ENCODE results near the gene PPARG.

PPARG gene

DNA sequence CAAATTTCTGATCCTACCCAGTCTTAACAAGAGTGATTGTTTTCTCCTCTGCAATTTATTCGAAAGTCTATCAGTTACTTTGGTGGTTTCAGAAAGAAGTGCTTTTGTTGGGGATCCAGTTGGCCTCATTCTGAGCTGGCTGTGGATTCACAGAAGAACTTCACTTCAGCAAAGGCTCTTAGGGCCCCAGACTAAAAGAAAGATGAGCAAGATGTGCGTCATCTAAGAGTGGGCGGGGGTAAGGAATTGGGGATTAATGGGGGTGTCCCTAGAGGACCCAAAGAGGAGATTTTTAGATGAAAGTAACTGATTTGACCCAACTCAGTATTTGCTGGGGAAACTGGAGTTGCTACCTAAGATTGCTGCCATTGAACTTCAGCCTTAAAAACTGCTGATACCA lies 131.5 kb downstream of the PPARG start:
- no peak overlapping the region for H3K4me3 ChIP-seq (ENCODE audit: insufficient read length, low read depth)
- H3K27me3 ChIP-seq (ENCODE audit: insufficient read depth, insufficient read length), result no peaks in the 10 kb centered on the region
- no peaks in the 10 kb centered on the region for H3K9me3 ChIP-seq (ENCODE audit: insufficient read depth, low read length)
- TF ChIP-seq SUZ12 (IDR thresholded peaks at IDR 0.05; ENCODE audit: extremely low read depth, insufficient read depth, insufficient read length) (no peak), ZNF274 (IDR thresholded peaks at IDR 0.05; ENCODE audit: low read depth, low read length) (no peak), YY1 (IDR thresholded peaks at IDR 0.05; ENCODE audit: insufficient read depth, insufficient read length) (no peak)
- H3K4me1 ChIP-seq (ENCODE audit: insufficient read depth, insufficient read length), result no peaks in the 10 kb centered on the region
- H3K36me3 ChIP-seq (ENCODE audit: insufficient read depth, insufficient read length, low read length), result no peaks in the 10 kb centered on the region
- DNase-seq (ENCODE audit: low read depth, low spot score), result no peak
- no peak overlapping the region for H3K9ac ChIP-seq (ENCODE audit: insufficient read length, low read depth)

DNA sequence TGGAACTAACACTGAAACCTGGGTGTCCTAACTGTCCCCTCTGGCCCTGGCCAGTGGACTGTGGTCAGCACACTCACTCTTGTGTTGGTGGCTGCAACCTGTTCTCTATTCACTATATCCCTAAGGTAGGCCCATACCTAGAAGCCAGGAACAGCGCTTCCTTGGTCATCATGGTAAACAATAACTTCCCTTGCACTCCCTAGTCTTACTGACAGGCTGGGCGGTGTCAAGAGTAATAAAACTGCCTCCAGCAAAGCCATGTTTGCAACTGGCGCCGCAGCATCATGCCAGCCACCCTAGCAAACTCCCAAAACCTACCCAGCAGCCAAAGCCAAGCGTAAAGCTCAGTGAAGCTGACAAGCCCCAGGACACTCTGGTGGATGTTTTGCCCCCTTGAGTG lies 132.3 kb downstream of the PPARG start:
- no peak for TF ChIP-seq SUZ12 (IDR thresholded peaks at IDR 0.05; ENCODE audit: extremely low read depth, insufficient read depth, insufficient read length)
- no peak for TF ChIP-seq YY1 (IDR thresholded peaks at IDR 0.05; ENCODE audit: insufficient read depth, insufficient read length)
- no peak for TF ChIP-seq ZNF274 (IDR thresholded peaks at IDR 0.05; ENCODE audit: low read depth, low read length)
- DNase-seq (ENCODE audit: low read depth, low spot score), result no peak
- Histone ChIP-seq H3K9ac (ENCODE audit: insufficient read length, low read depth) (no peak overlapping the region), H3K9me3 (ENCODE audit: insufficient read depth, low read length) (no peaks in the 10 kb centered on the region), H3K27me3 (ENCODE audit: insufficient read depth, insufficient read length) (no peaks in the 10 kb centered on the region), H3K4me1 (ENCODE audit: insufficient read depth, insufficient read length) (no peaks in the 10 kb centered on the region), H3K36me3 (ENCODE audit: insufficient read depth, insufficient read length, low read length) (no peaks in the 10 kb centered on the region), H3K4me3 (ENCODE audit: insufficient read length, low read depth) (no peak overlapping the region)

DNA sequence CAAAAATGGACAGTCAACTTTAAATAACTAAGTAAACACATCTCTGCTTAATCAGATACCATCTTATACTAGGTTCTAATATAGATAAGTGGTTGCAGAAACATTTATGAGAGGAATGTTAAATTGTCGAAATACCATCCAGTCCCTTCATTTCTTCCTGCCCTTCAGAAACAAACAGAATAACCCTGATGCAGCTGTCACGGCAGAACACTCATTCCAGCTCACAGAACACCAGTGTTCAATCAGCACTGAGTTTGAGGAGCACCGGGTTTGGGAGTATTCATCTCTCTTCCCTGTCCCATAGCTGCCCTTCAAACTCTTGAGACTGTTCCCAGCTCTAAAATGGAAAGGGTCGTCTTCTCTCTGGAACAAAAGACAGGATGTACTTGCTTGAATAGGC lies 134.3 kb downstream of the PPARG start:
- no peak for TF ChIP-seq YY1 (IDR thresholded peaks at IDR 0.05; ENCODE audit: insufficient read depth, insufficient read length)
- TF ChIP-seq SUZ12 (IDR thresholded peaks at IDR 0.05; ENCODE audit: extremely low read depth, insufficient read depth, insufficient read length), result no peak
- TF ChIP-seq ZNF274 (IDR thresholded peaks at IDR 0.05; ENCODE audit: low read depth, low read length), result no peak

DNA sequence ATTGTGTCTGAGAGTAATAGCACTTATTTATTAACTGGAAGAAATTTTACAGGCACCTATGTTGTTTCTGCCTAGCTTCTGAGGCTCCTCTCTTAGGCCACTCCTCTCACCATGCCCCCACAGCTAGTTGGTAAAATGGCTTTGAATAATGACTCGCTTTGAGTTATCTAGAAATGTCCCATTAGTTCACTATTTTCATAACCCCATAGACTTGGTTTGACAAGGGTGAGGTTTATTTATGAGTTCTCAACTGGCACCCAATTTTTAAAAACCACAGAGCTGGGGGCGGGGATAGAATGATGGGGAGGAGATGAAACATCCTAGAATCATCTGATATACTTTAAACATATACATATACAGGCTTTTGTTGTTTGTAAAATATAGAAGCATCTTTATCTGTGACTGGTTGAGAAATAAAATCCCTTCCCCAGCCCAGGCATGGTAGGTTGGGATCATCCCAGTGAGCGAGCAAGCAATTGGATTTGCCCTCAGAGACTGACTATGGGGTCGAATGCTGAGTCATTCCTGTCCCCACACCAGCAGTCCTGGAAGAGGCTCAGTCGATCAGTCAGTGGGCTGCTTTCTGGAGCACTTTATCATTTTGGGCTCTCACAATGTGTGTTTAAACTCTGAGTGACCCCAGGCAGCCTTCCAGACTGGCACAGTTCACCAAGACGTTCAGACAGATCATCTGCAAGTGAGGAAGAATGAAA lies 135.2 kb downstream of the PPARG start:
- H3K9me3 ChIP-seq (ENCODE audit: insufficient read depth, low read length), result no peaks in the 10 kb centered on the region
- H3K9ac ChIP-seq (ENCODE audit: insufficient read length, low read depth), result no peak overlapping the region
- H3K4me1 ChIP-seq (ENCODE audit: insufficient read depth, insufficient read length), result peaks cover 9% of the 10 kb centered on the region
- H3K27me3 ChIP-seq (ENCODE audit: insufficient read depth, insufficient read length), result no peaks in the 10 kb centered on the region
- TF ChIP-seq ZNF274 (IDR thresholded peaks at IDR 0.05; ENCODE audit: low read depth, low read length), result no peak
- TF ChIP-seq YY1 (IDR thresholded peaks at IDR 0.05; ENCODE audit: insufficient read depth, insufficient read length), result no peak
- no peak for TF ChIP-seq SUZ12 (IDR thresholded peaks at IDR 0.05; ENCODE audit: extremely low read depth, insufficient read depth, insufficient read length)
- no peak for DNase-seq (ENCODE audit: low read depth, low spot score)
- H3K36me3 ChIP-seq (ENCODE audit: insufficient read depth, insufficient read length, low read length), result no peaks in the 10 kb centered on the region
- H3K4me3 ChIP-seq (ENCODE audit: insufficient read length, low read depth), result no peak overlapping the region

More for the DNA sequence above, 134.3 kb downstream of the PPARG start:
- no peak overlapping the region for H3K4me3 ChIP-seq (ENCODE audit: insufficient read length, low read depth)
- peaks cover 7% of the 10 kb centered on the region for H3K4me1 ChIP-seq (ENCODE audit: insufficient read depth, insufficient read length)
- no peaks in the 10 kb centered on the region for H3K27me3 ChIP-seq (ENCODE audit: insufficient read depth, insufficient read length)
- no peak overlapping the region for H3K9ac ChIP-seq (ENCODE audit: insufficient read length, low read depth)
- no peaks in the 10 kb centered on the region for H3K36me3 ChIP-seq (ENCODE audit: insufficient read depth, insufficient read length, low read length)
- no peak for DNase-seq (ENCODE audit: low read depth, low spot score)
- H3K9me3 ChIP-seq (ENCODE audit: insufficient read depth, low read length), result no peaks in the 10 kb centered on the region

DNA sequence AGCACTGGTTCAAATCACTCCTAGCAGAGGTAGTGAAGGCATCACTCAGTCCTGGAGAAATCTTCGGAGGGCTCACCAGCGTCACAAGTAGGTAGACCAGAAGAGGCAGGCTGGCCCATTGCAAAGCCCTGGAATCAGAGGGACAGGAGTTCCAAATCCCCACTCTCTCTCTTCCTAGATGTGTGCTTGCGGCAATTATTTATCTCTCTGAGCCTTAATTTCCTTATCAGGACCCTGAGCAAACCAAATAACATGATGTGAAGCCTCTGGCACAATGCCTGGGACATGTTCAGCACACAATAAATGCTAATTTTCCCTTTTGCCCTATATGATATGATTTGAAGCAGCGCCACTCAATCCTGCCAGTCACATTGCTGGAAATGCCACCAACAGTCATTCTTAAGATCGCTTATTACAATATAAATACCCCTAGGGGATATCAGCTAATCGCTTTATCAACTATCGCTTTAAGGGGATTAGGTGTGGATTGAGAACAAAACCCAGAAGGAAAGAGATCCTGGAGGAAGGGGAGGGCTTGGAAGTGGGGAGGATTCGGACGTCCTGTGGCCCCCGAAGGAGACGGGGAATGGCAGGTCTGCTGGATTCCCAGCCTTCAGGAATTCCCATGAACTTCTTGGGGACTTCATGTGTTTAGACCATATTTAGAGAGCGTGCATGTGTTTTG lies 135.9 kb downstream of the PPARG start:
- Histone ChIP-seq H3K4me3 (ENCODE audit: insufficient read length, low read depth) (no peak overlapping the region), H3K36me3 (ENCODE audit: insufficient read depth, insufficient read length, low read length) (no peaks in the 10 kb centered on the region), H3K9me3 (ENCODE audit: insufficient read depth, low read length) (no peaks in the 10 kb centered on the region), H3K27me3 (ENCODE audit: insufficient read depth, insufficient read length) (no peaks in the 10 kb centered on the region), H3K9ac (ENCODE audit: insufficient read length, low read depth) (no peak overlapping the region), H3K4me1 (ENCODE audit: insufficient read depth, insufficient read length) (peaks cover 9% of the 10 kb centered on the region)
- DNase-seq (ENCODE audit: low read depth, low spot score), result no peak
- no peak for TF ChIP-seq SUZ12 (IDR thresholded peaks at IDR 0.05; ENCODE audit: extremely low read depth, insufficient read depth, insufficient read length)
- TF ChIP-seq YY1 (IDR thresholded peaks at IDR 0.05; ENCODE audit: insufficient read depth, insufficient read length), result no peak
- TF ChIP-seq ZNF274 (IDR thresholded peaks at IDR 0.05; ENCODE audit: low read depth, low read length), result no peak

DNA sequence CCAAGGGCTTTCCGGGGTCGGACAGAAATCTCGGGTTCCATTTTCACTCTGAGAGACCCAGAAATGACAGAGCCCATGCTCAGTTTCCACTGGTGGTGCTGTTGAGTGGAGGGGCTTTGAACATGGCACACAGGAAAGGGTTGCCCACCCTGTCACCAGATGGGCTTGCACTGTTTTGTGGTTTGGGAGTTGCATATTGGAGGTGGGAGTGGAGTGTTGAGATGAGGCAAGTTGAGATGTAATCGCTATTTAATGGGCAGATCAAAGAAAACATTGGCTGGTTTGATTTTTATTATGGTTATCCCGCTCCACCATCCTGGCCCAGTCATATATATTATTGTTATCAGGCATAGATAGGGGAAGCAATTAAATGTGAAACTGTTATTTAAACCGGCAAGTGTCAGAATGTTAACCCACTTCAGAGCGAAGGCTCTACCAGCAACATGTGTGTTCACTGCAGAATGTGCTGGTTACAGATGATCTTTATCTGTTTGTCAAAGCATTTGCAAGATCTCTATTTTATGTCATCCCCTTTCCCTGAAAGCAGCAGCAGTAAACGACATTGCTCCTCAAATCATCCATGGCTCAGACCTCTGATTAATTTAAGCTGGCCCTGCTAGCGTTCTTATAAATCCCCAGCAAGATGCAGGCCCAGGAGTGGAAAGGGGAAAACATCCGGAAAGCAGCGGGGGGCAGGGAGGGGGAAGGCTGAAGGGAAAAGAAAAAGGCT lies 137.1 kb downstream of the PPARG start:
- Histone ChIP-seq H3K4me1 (ENCODE audit: insufficient read depth, insufficient read length) (peaks cover 9% of the 10 kb centered on the region), H3K4me3 (ENCODE audit: insufficient read length, low read depth) (no peak overlapping the region), H3K36me3 (ENCODE audit: insufficient read depth, insufficient read length, low read length) (no peaks in the 10 kb centered on the region), H3K9me3 (ENCODE audit: insufficient read depth, low read length) (no peaks in the 10 kb centered on the region), H3K9ac (ENCODE audit: insufficient read length, low read depth) (no peak overlapping the region), H3K27me3 (ENCODE audit: insufficient read depth, insufficient read length) (no peaks in the 10 kb centered on the region)
- DNase-seq (ENCODE audit: low read depth, low spot score), result no peak
- TF ChIP-seq SUZ12 (IDR thresholded peaks at IDR 0.05; ENCODE audit: extremely low read depth, insufficient read depth, insufficient read length) (no peak), YY1 (IDR thresholded peaks at IDR 0.05; ENCODE audit: insufficient read depth, insufficient read length) (no peak), ZNF274 (IDR thresholded peaks at IDR 0.05; ENCODE audit: low read depth, low read length) (no peak)

DNA sequence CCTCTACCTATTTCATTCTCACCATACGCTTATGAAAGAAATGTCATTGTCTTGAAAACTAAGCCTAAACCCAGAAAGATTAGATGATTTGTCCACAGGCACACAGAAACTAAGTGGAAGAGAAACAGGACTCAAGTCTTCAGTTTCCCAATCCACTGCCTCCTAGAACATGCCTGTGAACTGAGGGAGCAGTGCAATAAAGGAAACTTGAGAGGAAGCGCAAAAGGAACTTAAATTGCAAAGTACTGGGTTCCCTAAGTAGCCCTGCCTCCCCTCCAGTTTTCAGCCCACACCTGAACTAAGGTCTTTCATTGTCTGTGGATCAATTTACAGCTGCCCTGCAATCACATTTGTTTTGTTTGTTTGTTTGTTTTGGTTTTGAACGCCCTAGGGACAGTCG lies 138.7 kb downstream of the PPARG start:
- H3K27me3 ChIP-seq (ENCODE audit: insufficient read depth, insufficient read length), result no peaks in the 10 kb centered on the region
- H3K4me3 ChIP-seq (ENCODE audit: insufficient read length, low read depth), result no peak overlapping the region
- H3K36me3 ChIP-seq (ENCODE audit: insufficient read depth, insufficient read length, low read length), result no peaks in the 10 kb centered on the region
- no peak overlapping the region for H3K9ac ChIP-seq (ENCODE audit: insufficient read length, low read depth)
- no peaks in the 10 kb centered on the region for H3K9me3 ChIP-seq (ENCODE audit: insufficient read depth, low read length)
- peaks cover 9% of the 10 kb centered on the region for H3K4me1 ChIP-seq (ENCODE audit: insufficient read depth, insufficient read length)
- no peak for TF ChIP-seq YY1 (IDR thresholded peaks at IDR 0.05; ENCODE audit: insufficient read depth, insufficient read length)
- no peak for TF ChIP-seq SUZ12 (IDR thresholded peaks at IDR 0.05; ENCODE audit: extremely low read depth, insufficient read depth, insufficient read length)
- TF ChIP-seq ZNF274 (IDR thresholded peaks at IDR 0.05; ENCODE audit: low read depth, low read length), result no peak
- DNase-seq (ENCODE audit: low read depth, low spot score), result no peak
